ENCODE data around the gene DNAH8.
"Not testable (repeated sequence)": the region's sequence is repeated elsewhere in the genome, so short reads cannot be mapped to it uniquely, and the experiment has no call there.

DNAH8 gene

GRCh38 chr6:38897507-38897906 is 182.4 kb downstream of the DNAH8 start:
- DNase-seq (ENCODE audit: low read depth in 2 of 2): no peak

GRCh38 chr6:38901802-38902522 is 186.9 kb downstream of the DNAH8 start:
- no peak for DNase-seq (ENCODE audit: low read depth in 2 of 2)

- DNase-seq (ENCODE audit: low read depth in 2 of 2): no peak
Measured at GRCh38 chr6:38906582-38906981, 191.5 kb downstream of the DNAH8 start.

GRCh38 chr6:38907264-38907663 is 192.2 kb downstream of the DNAH8 start:
- no peak for DNase-seq (ENCODE audit: low read depth in 2 of 2)

- no peak for DNase-seq (ENCODE audit: low read depth in 2 of 2)
Measured at GRCh38 chr6:38909015-38909730, 194.1 kb downstream of the DNAH8 start.

GRCh38 chr6:38910207-38910606 is 195.1 kb downstream of the DNAH8 start:
- DNase-seq (ENCODE audit: low read depth in 2 of 2): no peak

GRCh38 chr6:38912378-38912777 is 197.3 kb downstream of the DNAH8 start:
- DNase-seq (ENCODE audit: low read depth in 2 of 2): no peak

GRCh38 chr6:38915205-38915925 is 200.3 kb downstream of the DNAH8 start:
- DNase-seq (ENCODE audit: low read depth in 2 of 2): no peak

GRCh38 chr6:38921540-38921939 is 206.4 kb downstream of the DNAH8 start:
- DNase-seq (ENCODE audit: low read depth in 2 of 2): not testable (repeated sequence)

- no peak for DNase-seq (ENCODE audit: low read depth in 2 of 2)
Measured at GRCh38 chr6:38924791-38925509, 209.8 kb downstream of the DNAH8 start.

- DNase-seq (ENCODE audit: low read depth in 2 of 2): no peak
Measured at GRCh38 chr6:38929560-38929959, 214.4 kb downstream of the DNAH8 start.

- DNase-seq (ENCODE audit: low read depth in 2 of 2): no peak
Measured at GRCh38 chr6:38933426-38933825, 218.3 kb downstream of the DNAH8 start.

- DNase-seq (ENCODE audit: low read depth in 2 of 2): no peak
Measured at GRCh38 chr6:38935051-38935450, 219.9 kb downstream of the DNAH8 start.

- no peak for DNase-seq (ENCODE audit: low read depth in 2 of 2)
Measured at GRCh38 chr6:38937839-38938613, 222.9 kb downstream of the DNAH8 start.

- no peak for DNase-seq (ENCODE audit: low read depth in 2 of 2)
Measured at GRCh38 chr6:38938741-38939140, 223.6 kb downstream of the DNAH8 start.

GRCh38 chr6:38942442-38942841 is 227.3 kb downstream of the DNAH8 start:
- no peak for DNase-seq (ENCODE audit: low read depth in 2 of 2)

GRCh38 chr6:38942965-38943364 is 227.9 kb downstream of the DNAH8 start:
- no peak for DNase-seq (ENCODE audit: low read depth in 2 of 2)

GRCh38 chr6:38943964-38944363 is 228.9 kb downstream of the DNAH8 start:
- no peak for DNase-seq (ENCODE audit: low read depth in 2 of 2)

GRCh38 chr6:38944655-38945279 is 229.7 kb downstream of the DNAH8 start:
- DNase-seq (ENCODE audit: low read depth in 2 of 2): no peak

GRCh38 chr6:38955861-38956260 is 240.8 kb downstream of the DNAH8 start:
- DNase-seq (ENCODE audit: low read depth in 2 of 2): no peak

GRCh38 chr6:38957426-38957825 is 242.3 kb downstream of the DNAH8 start:
- DNase-seq (ENCODE audit: low read depth in 2 of 2): no peak
